22Rv1 (cell line): ENCODE data around the gene DNASE2B.

Source experiments
- H3K27ac ChIP-seq: fragments of 450-650 bp; 2 replicates; pipeline ENCODE4 v1.5.1; 2017
- ZFX ChIP-seq: fragments of 450-650 bp; IDR thresholded peaks from 2 replicates; pipeline ENCODE4 v1.6.1; 2017; ENCODE audit warnings: antibody characterized with exemption, borderline replicate concordance
- TF ChIP-seq, protein P1 (sequence below): fragments of 450-650 bp; IDR thresholded peaks from 2 replicates; pipeline ENCODE4 v1.5.1; 2017; ENCODE audit warnings: mild to moderate bottlenecking

DNASE2B gene, protein sequence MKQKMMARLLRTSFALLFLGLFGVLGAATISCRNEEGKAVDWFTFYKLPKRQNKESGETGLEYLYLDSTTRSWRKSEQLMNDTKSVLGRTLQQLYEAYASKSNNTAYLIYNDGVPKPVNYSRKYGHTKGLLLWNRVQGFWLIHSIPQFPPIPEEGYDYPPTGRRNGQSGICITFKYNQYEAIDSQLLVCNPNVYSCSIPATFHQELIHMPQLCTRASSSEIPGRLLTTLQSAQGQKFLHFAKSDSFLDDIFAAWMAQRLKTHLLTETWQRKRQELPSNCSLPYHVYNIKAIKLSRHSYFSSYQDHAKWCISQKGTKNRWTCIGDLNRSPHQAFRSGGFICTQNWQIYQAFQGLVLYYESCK

DNA sequence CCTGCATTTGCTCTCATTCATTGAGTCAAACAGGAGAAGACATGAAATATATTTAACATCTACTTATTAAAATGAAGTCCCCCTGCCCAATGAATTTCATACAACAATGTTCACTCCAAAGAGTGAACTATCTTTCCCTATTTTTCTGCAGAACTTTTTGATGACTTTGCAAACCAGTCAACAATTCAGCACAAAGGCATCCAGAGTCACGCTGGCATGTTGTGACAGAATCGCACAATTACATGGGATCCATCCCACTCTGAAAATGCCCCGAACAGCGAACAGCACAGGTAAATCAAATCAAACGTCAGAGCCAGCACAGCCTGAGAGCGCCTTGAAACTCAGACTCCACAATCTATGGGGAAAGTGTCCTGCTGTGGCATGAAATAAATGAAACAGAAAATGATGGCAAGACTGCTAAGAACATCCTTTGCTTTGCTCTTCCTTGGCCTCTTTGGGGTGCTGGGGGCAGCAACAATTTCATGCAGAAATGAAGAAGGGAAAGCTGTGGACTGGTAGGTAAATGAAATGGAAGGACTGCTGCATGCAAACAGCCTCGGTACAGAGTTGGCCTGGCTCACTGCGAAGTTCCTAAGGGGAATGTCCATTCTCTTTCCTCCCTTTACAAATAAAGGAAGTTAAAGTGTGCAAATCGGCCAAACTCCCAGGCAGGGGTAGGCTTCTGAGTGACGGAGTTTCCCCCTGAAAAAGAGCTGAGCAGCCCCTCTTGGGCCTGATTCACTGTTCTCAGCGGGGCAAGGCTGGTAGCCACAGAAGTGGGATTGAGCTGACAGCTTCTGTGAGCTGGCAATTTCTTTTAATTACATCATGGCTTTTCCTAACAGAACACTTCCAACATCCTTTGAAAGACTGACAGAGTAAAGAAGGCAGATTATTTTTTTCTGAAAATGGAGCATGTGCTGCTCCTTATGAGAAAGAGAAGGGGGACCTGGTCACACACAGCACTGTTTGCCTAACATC lies at the start of gene DNASE2B:
TSS of gene DNASE2B (plus strand) at position 310 of the 981 bp plus-strand sequence. CDS start at position 391, 81 bp downstream.
- no peak within 1 kb of the TSS for H3K27ac ChIP-seq
- no peak for TF ChIP-seq ZFX
- TF ChIP-seq, protein P1, sequence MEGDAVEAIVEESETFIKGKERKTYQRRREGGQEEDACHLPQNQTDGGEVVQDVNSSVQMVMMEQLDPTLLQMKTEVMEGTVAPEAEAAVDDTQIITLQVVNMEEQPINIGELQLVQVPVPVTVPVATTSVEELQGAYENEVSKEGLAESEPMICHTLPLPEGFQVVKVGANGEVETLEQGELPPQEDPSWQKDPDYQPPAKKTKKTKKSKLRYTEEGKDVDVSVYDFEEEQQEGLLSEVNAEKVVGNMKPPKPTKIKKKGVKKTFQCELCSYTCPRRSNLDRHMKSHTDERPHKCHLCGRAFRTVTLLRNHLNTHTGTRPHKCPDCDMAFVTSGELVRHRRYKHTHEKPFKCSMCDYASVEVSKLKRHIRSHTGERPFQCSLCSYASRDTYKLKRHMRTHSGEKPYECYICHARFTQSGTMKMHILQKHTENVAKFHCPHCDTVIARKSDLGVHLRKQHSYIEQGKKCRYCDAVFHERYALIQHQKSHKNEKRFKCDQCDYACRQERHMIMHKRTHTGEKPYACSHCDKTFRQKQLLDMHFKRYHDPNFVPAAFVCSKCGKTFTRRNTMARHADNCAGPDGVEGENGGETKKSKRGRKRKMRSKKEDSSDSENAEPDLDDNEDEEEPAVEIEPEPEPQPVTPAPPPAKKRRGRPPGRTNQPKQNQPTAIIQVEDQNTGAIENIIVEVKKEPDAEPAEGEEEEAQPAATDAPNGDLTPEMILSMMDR = no peak

DNA sequence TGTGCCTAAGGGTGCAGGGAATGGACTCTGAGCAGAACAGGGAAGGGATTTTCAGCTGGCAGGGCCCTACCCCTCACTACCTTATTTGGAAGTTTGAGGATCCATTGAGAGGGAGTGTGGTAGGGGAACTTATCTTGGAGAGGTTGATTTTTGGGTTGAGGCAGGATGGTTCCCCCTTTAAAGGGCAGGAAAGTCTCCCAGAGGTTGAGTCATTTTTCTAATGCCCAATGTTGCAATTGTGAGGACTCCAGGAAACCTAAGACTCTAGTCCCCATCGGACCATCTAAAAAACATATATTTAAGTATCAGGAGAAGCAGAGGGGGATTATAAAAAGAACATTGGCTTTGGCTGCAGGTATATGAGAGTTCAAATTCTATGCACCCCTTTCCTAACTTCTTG lies 49.5 kb upstream of the DNASE2B start:
- TF ChIP-seq, protein P1 = no peak
- TF ChIP-seq ZFX = no peak
- H3K27ac ChIP-seq = no peak overlapping the region

DNA sequence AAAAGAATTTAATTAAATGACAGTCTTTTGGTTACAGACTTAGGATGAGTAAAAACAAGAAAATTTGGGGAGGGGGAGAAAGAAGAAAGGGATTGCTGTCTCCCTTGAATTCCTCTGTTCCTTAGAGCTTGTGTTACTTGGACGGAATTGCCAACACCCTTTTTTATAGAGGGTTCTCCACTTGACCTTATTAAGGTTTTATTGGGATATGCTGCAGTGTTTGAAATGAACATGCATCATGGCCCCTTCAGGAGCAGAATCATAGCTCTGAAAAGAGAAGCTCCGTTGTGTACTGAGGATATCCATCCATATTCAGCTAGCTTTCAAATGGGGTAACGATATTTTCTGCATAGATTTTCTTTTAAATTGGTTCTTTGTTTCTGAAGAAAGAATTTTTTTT lies 48.2 kb upstream of the DNASE2B start:
- no peak overlapping the region for H3K27ac ChIP-seq
- TF ChIP-seq ZFX = no peak
- TF ChIP-seq, protein P1 = no peak

DNA sequence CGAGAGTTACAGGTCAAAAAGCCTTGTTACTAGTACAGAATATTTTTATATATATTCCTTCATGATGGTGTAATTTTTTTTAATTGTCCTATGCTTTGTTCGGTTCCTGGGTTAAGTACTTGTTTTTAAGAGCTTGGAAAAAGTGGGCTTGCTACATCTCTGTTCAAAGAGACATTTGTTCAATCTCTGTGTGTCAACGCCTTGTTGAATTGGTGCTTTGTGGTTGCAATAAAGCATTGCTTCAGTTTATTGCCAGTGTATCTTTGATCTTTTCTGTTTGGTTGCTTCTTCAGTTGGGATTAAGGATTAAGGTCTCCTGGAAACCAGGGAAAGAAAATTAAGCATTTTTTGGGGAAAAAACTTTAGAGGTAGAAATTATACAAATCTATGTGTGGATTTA lies 47.7 kb upstream of the DNASE2B start:
- H3K27ac ChIP-seq = no peak overlapping the region
- TF ChIP-seq, protein P1 = no peak
- TF ChIP-seq ZFX = no peak

DNA sequence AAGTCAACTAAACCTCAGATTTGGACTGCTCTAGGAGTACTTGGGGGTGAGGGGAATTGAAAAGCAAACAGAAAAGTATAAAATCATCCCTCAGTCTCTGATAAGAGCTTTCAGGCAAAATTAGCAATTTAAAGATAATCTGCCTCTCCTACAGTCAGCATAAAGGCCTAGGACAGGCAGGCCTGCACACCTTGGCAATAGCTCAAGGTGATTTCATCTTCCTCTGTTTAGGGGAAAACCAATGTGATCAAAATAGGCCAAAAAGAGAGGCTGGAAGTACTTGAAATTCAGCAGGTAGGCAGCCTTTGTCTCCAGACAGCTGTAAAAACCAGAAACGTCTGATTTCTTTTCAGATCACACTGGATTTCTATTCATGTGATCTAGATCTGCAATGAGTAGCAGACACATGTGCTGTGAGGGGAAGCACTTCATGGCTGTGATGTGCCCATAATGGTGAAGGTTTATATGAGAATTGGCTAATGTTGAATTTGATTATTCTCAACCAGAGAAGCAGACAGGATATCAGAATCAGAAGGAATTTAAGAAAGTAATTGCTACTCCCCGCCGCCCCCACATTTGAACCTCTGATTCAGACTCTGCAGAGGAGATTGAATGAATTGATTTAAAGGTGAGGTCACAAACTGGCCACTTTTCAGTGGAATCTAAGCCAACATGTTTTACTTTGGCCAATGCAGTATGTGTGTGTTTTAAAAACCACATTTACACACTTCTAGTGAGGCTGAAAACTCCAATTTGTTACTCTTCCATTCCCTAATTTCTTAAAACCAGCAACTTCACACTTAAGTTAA lies 45.8 kb upstream of the DNASE2B start:
- H3K27ac ChIP-seq = no peak overlapping the region
- TF ChIP-seq, protein P1 = no peak
- TF ChIP-seq ZFX = no peak

DNA sequence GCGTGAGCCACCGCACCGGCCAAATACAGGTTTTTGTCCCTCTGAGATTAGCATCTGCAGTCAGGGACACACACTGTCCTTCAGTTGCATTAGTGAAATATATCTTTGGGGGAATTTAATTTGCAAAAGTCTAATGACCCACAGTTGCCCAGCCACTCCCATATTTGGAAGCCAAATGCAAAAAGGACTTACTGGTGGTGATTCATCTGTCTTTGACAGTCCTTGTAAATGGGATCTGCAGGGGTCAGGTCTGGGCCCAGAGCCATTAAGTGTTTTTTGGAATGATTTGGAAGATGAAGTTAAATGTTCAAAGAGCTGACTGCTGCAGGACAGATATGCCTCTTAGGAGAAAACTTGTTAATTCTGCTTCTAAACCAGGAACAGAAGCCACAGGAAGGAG lies 44.6 kb upstream of the DNASE2B start:
- TF ChIP-seq, protein P1 = no peak
- TF ChIP-seq ZFX = no peak
- no peak overlapping the region for H3K27ac ChIP-seq
